ENCODE results near the gene CCL17.
A peak's percentile ranks its signal among the peaks of the same experiment; 100 is the strongest.
"Not testable (repeated sequence)": the region's sequence is repeated elsewhere in the genome, so short reads cannot be mapped to it uniquely, and the experiment has no call there.

The CCL17 gene

GRCh38 chr16:57439947-57440346 lies 35.4 kb downstream of the CCL17 start:
- DNase-seq = not testable (repeated sequence)

GRCh38 chr16:57440551-57440950 lies 36.0 kb downstream of the CCL17 start:
- not testable (repeated sequence) for DNase-seq

- DNase-seq = no peak
These were observed 40.1 kb downstream of the CCL17 start for GRCh38 chr16:57444711-57445110.

GRCh38 chr16:57445510-57445909 lies 40.9 kb downstream of the CCL17 start:
- DNase-seq = no peak

- DNase-seq = peak; percentile 22
These were observed 42.1 kb downstream of the CCL17 start for GRCh38 chr16:57446531-57447185.

- DNase-seq = peak; percentile 93
These were observed 42.8 kb downstream of the CCL17 start, which contains the start of the genes CIAPIN1 and COQ9 for GRCh38 chr16:57447186-57447962. Gene CIAPIN1, minus strand, starts transcription at chr16:57447385. Its CDS starts 6,457 bp downstream, at chr16:57440928. Gene COQ9, plus strand, starts transcription at chr16:57447479. Its CDS starts 27 bp downstream, at chr16:57447506.

- no peak for DNase-seq
These were observed 47.5 kb downstream of the CCL17 start for GRCh38 chr16:57452021-57452420.

GRCh38 chr16:57462209-57462977 lies 57.8 kb downstream of the CCL17 start, which contains the start of gene POLR2C:
Gene POLR2C, plus strand, starts transcription at chr16:57462679. Its CDS starts 46 bp downstream, at chr16:57462725.
- peak; percentile 95 for DNase-seq

- DNase-seq = no peak
These were observed 58.4 kb downstream of the CCL17 start for GRCh38 chr16:57462978-57463362.

GRCh38 chr16:57464523-57464922 lies 60.0 kb downstream of the CCL17 start:
- DNase-seq = no peak

All from stimulated activated CD4-positive, alpha-beta T cell treated with anti-CD3 and anti-CD28 coated beads, Interleukin-4, amount 100 ng/mL, for 1 hour (primary cell).